K562 (cell line): ENCODE measurements around the gene IL4I1. TPM values are rescaled to one million over a fixed set of nuclear protein-coding genes. Genes with fewer than 3 reads are reported as not detected.
A peak's percentile ranks its signal among the peaks of the same experiment; 100 is the strongest.

Experiments used
- AFF1 ChIP-seq, 2 experiments: fragments of 450-650 bp; IDR thresholded peaks; 2 replicates each; pipeline ENCODE4 v1.6.1; 2018; ENCODE audit warnings: mild to moderate bottlenecking in 2 of 2, low read depth in 1 of 2; ENCODE audit not compliant: partially characterized antibody in 2 of 2
- CCNT2 ChIP-seq: IDR thresholded peaks from 2 replicates; pipeline ENCODE4 v1.6.1; 2011; ENCODE audit warnings: borderline replicate concordance, low read depth, mild to moderate bottlenecking, moderate library complexity, mixed read lengths, low read length; ENCODE audit not compliant: insufficient read length; ENCODE audit errors: extremely low read depth
- RBM22 ChIP-seq: fragments of 200-400 bp; formaldehyde crosslinking; IDR thresholded peaks from 2 replicates; pipeline ENCODE4 v1.6.1; 2018; ENCODE audit warnings: low read length, low read depth; ENCODE audit not compliant: poor library complexity, severe bottlenecking
- RFX1 ChIP-seq: fragments of 450-650 bp; IDR thresholded peaks from 2 replicates; pipeline ENCODE4 v1.6.1; 2016; ENCODE audit warnings: mild to moderate bottlenecking, moderate library complexity
- SMC3 ChIP-seq: conservative IDR thresholded peaks from 2 replicates; pipeline ENCODE4 v1.6.1; 2011; ENCODE audit warnings: low read depth, low read length, improper control_type of control experiment; ENCODE audit not compliant: insufficient read depth
- THRB ChIP-seq: fragments of 450-650 bp; formaldehyde crosslinking; conservative IDR thresholded peaks from 2 replicates; pipeline ENCODE4 v1.4.0; 2022; ENCODE audit warnings: mild to moderate bottlenecking, missing genetic modification characterization
- ZBTB11 ChIP-seq, 3 experiments: fragments of 200-800 bp in 1 of 3; fragments of 250-450 bp in 1 of 3; fragments of 450-650 bp in 1 of 3; sonication (Bioruptor Pico) in 1 of 3; sonication (Bioruptor generic) in 1 of 3; formaldehyde crosslinking in 1 of 3; IDR thresholded peaks; 2 replicates each; pipeline versions ENCODE4 v1.6.1 to v1.8.0; 2016 to 2022; ENCODE audit warnings: mild to moderate bottlenecking in 2 of 3, missing genetic modification characterization in 2 of 3, missing compliant biosample characterization in 1 of 3, moderate library complexity in 1 of 3
- ZNF639 ChIP-seq, 2 experiments: fragments of 200-800 bp in 1 of 2; sonication (Bioruptor generic) in 1 of 2; sonication (generic) in 1 of 2; formaldehyde crosslinking in 1 of 2; IDR thresholded peaks in 1 of 2; conservative IDR thresholded peaks in 1 of 2; 2 replicates each; pipeline versions ENCODE4 v1.5.0 to v1.6.1; 2016 to 2020; ENCODE audit warnings: missing compliant biosample characterization in 1 of 2, missing genetic modification characterization in 1 of 2, missing genetic modification reagents in 1 of 2
- polyA plus RNA-seq, 8 experiments: library from polyadenylated mRNA; depleted of rRNA in 4 of 8; stranded (reverse) in 5 of 8; unstranded in 3 of 8; fragments of >200 nt; fragmentation: Nextera tagmentation in 2 of 8; fragmentation: Illumina TruSeq in 1 of 8; extraction: Ambion mirVana in 2 of 8; extraction: Trizol in 1 of 8; gene quantifications; 2 replicates each; pipeline versions ENCODE4 v1.2.1 to v1.2.3, GENCODE V29; 2011 to 2014; ENCODE audit warnings: inconsistent platforms in 1 of 8, missing spikeins in 1 of 8
- total RNA-seq, 7 experiments: library from RNA; depleted of rRNA in 6 of 7; stranded (reverse); fragments of >200 nt in 6 of 7; fragmentation: Illumina TruSeq in 2 of 7; extraction: Trizol in 2 of 7; gene quantifications; 2 replicates each; pipeline versions ENCODE4 v1.2.1 to v1.2.3, GENCODE V29; 2011 to 2021; ENCODE audit warnings: low replicate concordance in 1 of 7
- TF ChIP-seq, protein P1 (sequence below): fragments of 450-650 bp; IDR thresholded peaks from 2 replicates; pipeline ENCODE4 v1.6.1; 2017; ENCODE audit warnings: antibody characterized with exemption
- TF ChIP-seq, protein P2 (sequence below): fragments of 450-650 bp; formaldehyde crosslinking; IDR thresholded peaks from 2 replicates; pipeline ENCODE4 v1.4.0; 2022; ENCODE audit warnings: missing genetic modification characterization

IL4I1 gene
- total and polyA plus RNA-seq, 9 of the 15 experiments (the other 6 are each of a cell fraction or from before 2014, with no cell fraction given), result 0.06 to 0.95 (median 0.43) TPM; not detected in 2

- TF ChIP-seq, protein P1, sequence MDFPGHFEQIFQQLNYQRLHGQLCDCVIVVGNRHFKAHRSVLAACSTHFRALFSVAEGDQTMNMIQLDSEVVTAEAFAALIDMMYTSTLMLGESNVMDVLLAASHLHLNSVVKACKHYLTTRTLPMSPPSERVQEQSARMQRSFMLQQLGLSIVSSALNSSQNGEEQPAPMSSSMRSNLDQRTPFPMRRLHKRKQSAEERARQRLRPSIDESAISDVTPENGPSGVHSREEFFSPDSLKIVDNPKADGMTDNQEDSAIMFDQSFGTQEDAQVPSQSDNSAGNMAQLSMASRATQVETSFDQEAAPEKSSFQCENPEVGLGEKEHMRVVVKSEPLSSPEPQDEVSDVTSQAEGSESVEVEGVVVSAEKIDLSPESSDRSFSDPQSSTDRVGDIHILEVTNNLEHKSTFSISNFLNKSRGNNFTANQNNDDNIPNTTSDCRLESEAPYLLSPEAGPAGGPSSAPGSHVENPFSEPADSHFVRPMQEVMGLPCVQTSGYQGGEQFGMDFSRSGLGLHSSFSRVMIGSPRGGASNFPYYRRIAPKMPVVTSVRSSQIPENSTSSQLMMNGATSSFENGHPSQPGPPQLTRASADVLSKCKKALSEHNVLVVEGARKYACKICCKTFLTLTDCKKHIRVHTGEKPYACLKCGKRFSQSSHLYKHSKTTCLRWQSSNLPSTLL, result peak; percentile 91
- no peak for TF ChIP-seq THRB (CRISPR knock-in tag)
- no peak for TF ChIP-seq RBM22
- TF ChIP-seq, protein P2, sequence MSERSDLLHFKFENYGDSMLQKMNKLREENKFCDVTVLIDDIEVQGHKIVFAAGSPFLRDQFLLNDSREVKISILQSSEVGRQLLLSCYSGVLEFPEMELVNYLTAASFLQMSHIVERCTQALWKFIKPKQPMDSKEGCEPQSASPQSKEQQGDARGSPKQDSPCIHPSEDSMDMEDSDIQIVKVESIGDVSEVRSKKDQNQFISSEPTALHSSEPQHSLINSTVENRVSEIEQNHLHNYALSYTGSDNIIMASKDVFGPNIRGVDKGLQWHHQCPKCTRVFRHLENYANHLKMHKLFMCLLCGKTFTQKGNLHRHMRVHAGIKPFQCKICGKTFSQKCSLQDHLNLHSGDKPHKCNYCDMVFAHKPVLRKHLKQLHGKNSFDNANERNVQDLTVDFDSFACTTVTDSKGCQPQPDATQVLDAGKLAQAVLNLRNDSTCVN, result no peak
- TF ChIP-seq ZBTB11 (CRISPR knock-in tag; IDR thresholded peaks at IDR 0.05), result no peak
- peak; percentile 99 for TF ChIP-seq SMC3
- TF ChIP-seq CCNT2, result no peak
- TF ChIP-seq AFF1 (IDR thresholded peaks at IDR 0.05; ENCODE audit: low read depth in 1 of 2, partially characterized antibody in 2 of 2), result no peak
- no peak for TF ChIP-seq ZNF639 (CRISPR knock-in tag; conservative IDR thresholded peaks at IDR 0.05 in 1 of 2, IDR thresholded peaks at IDR 0.05 in 1 of 2)
- TF ChIP-seq RFX1, result no peak
These were observed 41.2 kb upstream of the IL4I1 start (continued) for GRCh38 chr19:49937750-49938381.
